DND-41 (cell line): ENCODE results near the gene FAM107B.

Source experiments
- ATAC-seq: fragments of 200-7000 bp; cut with Tn5 transposase; 3 replicates; pipeline ENCODE4 v1.9.1; 2021; ENCODE audit warnings: low read depth; ENCODE audit not compliant: insufficient read depth
- DNase-seq: peaks from one replicate; pipeline ENCODE4 v3.0.0-alpha.2; 2020
- H2AFZ ChIP-seq: 2 replicates; pipeline ENCODE4 v1.6.0; 2012; ENCODE audit warnings: low read depth, low read length
- H3K27ac ChIP-seq: 2 replicates; pipeline ENCODE4 v1.5.1; 2012; ENCODE audit warnings: low read length, inconsistent platforms
- H3K27me3 ChIP-seq: fragments of 200-600 bp; sonication (generic); 2 replicates; pipeline ENCODE4 v1.6.0; 2012; ENCODE audit warnings: low read length, mild to moderate bottlenecking, inconsistent platforms; ENCODE audit not compliant: insufficient read depth, poor library complexity
- H3K36me3 ChIP-seq: 2 replicates; pipeline ENCODE4 v1.5.1; 2012; ENCODE audit warnings: low read length, inconsistent platforms; ENCODE audit not compliant: insufficient read depth
- H3K4me1 ChIP-seq: 2 replicates; pipeline ENCODE4 v1.5.1; 2012; ENCODE audit warnings: mild to moderate bottlenecking, low read length; ENCODE audit not compliant: insufficient read depth
- H3K4me2 ChIP-seq: 2 replicates; pipeline ENCODE4 v1.6.0; 2012; ENCODE audit warnings: mild to moderate bottlenecking, moderate library complexity, low read length, inconsistent platforms; ENCODE audit not compliant: insufficient read depth
- H3K4me3 ChIP-seq, 2 experiments: fragments of 200-600 bp in 1 of 2; shearing (Covaris generic) in 1 of 2; 2 replicates each; pipeline ENCODE4 v1.5.1; 2012 to 2016; ENCODE audit warnings: inconsistent platforms in 2 of 2, low read length in 2 of 2, mild to moderate bottlenecking in 2 of 2, low read depth in 1 of 2, moderate library complexity in 1 of 2
- H3K79me2 ChIP-seq: 2 replicates; pipeline ENCODE4 v1.6.0; 2012; ENCODE audit warnings: low read length, inconsistent platforms; ENCODE audit not compliant: insufficient read depth
- H3K9ac ChIP-seq: 2 replicates; pipeline ENCODE4 v1.6.0; 2012; ENCODE audit warnings: low read depth, mild to moderate bottlenecking, inconsistent platforms, low read length, moderate library complexity
- H3K9me3 ChIP-seq: 2 replicates; pipeline ENCODE4 v1.5.1; 2012; ENCODE audit warnings: low read length, moderate library complexity, mild to moderate bottlenecking, inconsistent platforms; ENCODE audit not compliant: insufficient read depth, severe bottlenecking
- H4K20me1 ChIP-seq: 2 replicates; pipeline ENCODE4 v1.6.0; 2012; ENCODE audit warnings: low read length; ENCODE audit not compliant: insufficient read depth
- EZH2 ChIP-seq: IDR thresholded peaks from 3 replicates; pipeline ENCODE4 v1.6.1; 2012; ENCODE audit warnings: borderline replicate concordance, low read depth, mild to moderate bottlenecking, moderate library complexity, low read length, inconsistent platforms; ENCODE audit not compliant: severe bottlenecking
- TF ChIP-seq, protein P1 (sequence below): IDR thresholded peaks from 2 replicates; pipeline ENCODE4 v1.5.1; 2012; ENCODE audit warnings: borderline replicate concordance, low read length, moderate library complexity, mild to moderate bottlenecking; ENCODE audit not compliant: poor library complexity, severe bottlenecking; ENCODE audit errors: extremely low read depth

The FAM107B gene

GRCh38 chr10:14749070-14749809 lies 25.5 kb downstream of the FAM107B start:
- Histone ChIP-seq H3K79me2 (no peaks in the 10 kb centered on the region), H3K27ac (no peak overlapping the region), H3K9me3 (no peaks in the 10 kb centered on the region), H2AFZ (peak overlapping the region; percentile 19; the same call in 1 of the 2 replicates), H3K9ac (no peak overlapping the region), H4K20me1 (no peaks in the 10 kb centered on the region), H3K4me1 (no peaks in the 10 kb centered on the region), H3K36me3 (no peaks in the 10 kb centered on the region), H3K4me3 (no peak overlapping the region), H3K27me3 (peaks cover under 1% of the 10 kb centered on the region), H3K4me2 (no peak overlapping the region)
- DNase-seq = no peak
- no peak for ATAC-seq
- no peak for TF ChIP-seq EZH2
- TF ChIP-seq, protein P1, sequence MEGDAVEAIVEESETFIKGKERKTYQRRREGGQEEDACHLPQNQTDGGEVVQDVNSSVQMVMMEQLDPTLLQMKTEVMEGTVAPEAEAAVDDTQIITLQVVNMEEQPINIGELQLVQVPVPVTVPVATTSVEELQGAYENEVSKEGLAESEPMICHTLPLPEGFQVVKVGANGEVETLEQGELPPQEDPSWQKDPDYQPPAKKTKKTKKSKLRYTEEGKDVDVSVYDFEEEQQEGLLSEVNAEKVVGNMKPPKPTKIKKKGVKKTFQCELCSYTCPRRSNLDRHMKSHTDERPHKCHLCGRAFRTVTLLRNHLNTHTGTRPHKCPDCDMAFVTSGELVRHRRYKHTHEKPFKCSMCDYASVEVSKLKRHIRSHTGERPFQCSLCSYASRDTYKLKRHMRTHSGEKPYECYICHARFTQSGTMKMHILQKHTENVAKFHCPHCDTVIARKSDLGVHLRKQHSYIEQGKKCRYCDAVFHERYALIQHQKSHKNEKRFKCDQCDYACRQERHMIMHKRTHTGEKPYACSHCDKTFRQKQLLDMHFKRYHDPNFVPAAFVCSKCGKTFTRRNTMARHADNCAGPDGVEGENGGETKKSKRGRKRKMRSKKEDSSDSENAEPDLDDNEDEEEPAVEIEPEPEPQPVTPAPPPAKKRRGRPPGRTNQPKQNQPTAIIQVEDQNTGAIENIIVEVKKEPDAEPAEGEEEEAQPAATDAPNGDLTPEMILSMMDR = no peak

DNA sequence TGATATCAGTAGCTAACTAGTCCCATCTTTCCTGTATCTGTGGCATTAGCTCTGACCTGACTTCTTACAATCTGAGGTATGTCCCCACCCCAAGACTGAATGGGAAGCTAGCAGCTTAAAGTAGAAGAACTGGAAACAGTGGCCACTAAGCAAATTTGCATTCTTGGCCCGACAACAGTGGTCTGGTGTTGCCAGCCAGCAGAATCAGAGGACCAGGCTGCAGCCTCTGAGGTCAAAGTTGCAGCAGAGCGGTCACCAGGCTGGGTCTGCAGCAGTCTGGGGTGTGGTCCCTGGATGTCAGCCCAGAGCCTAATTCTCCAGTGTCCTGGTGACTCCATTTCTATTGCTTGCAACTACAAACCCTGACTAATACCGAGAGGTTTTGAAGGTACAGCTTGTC lies 26.3 kb downstream of the FAM107B start:
- ATAC-seq = no peak
- Histone ChIP-seq H3K4me3 (no peak overlapping the region), H3K9me3 (no peaks in the 10 kb centered on the region), H3K4me2 (no peak overlapping the region), H2AFZ (no peak overlapping the region), H3K9ac (no peak overlapping the region), H4K20me1 (no peaks in the 10 kb centered on the region), H3K27me3 (no peaks in the 10 kb centered on the region), H3K27ac (no peak overlapping the region), H3K79me2 (no peaks in the 10 kb centered on the region), H3K4me1 (no peaks in the 10 kb centered on the region), H3K36me3 (no peaks in the 10 kb centered on the region)
- TF ChIP-seq EZH2 = no peak
- TF ChIP-seq, protein P1 = no peak
- DNase-seq = no peak

- ATAC-seq = no peak
- Histone ChIP-seq H3K9ac (no peak overlapping the region), H3K4me2 (no peak overlapping the region), H3K4me3 (no peak overlapping the region), H2AFZ (no peak overlapping the region), H3K27me3 (peaks cover 7% of the 10 kb centered on the region), H3K79me2 (no peaks in the 10 kb centered on the region), H3K36me3 (no peaks in the 10 kb centered on the region), H3K4me1 (no peaks in the 10 kb centered on the region), H3K27ac (no peak overlapping the region), H3K9me3 (no peaks in the 10 kb centered on the region), H4K20me1 (no peaks in the 10 kb centered on the region)
- DNase-seq = no peak
- no peak for TF ChIP-seq EZH2
Observed at GRCh38 chr10:14742815-14743214, 31.9 kb downstream of the FAM107B start.

GRCh38 chr10:14742382-14742781 lies 32.3 kb downstream of the FAM107B start:
- H3K4me3 ChIP-seq = no peak overlapping the region

More at GRCh38 chr10:14742382-14742781, 32.3 kb downstream of the FAM107B start:
- Histone ChIP-seq H4K20me1 (no peaks in the 10 kb centered on the region), H3K4me1 (no peaks in the 10 kb centered on the region), H3K27me3 (peaks cover 7% of the 10 kb centered on the region), H3K36me3 (no peaks in the 10 kb centered on the region), H3K79me2 (no peaks in the 10 kb centered on the region), H3K9ac (no peak overlapping the region), H2AFZ (no peak overlapping the region), H3K4me2 (no peak overlapping the region), H3K9me3 (no peaks in the 10 kb centered on the region), H3K27ac (no peak overlapping the region)
- no peak for DNase-seq
- TF ChIP-seq EZH2 = no peak
- TF ChIP-seq, protein P1 = no peak
- ATAC-seq = no peak
